ACHN (cell line): Measurements from ENCODE around the gene WSCD1.

Experiments
- DNase-seq: peaks from one replicate; pipeline ENCODE4 v3.0.0-alpha.2; 2015
- in situ Hi-C: cut with HindIII; loops from 2 replicates; pipeline ENCODE4 v1.10.0; 2017; ENCODE audit warnings: low sequenced_read_pairs, low pct_ligation_motif_present, low pct_unique_long_range_greater_than_20kb

The WSCD1 gene

DNA sequence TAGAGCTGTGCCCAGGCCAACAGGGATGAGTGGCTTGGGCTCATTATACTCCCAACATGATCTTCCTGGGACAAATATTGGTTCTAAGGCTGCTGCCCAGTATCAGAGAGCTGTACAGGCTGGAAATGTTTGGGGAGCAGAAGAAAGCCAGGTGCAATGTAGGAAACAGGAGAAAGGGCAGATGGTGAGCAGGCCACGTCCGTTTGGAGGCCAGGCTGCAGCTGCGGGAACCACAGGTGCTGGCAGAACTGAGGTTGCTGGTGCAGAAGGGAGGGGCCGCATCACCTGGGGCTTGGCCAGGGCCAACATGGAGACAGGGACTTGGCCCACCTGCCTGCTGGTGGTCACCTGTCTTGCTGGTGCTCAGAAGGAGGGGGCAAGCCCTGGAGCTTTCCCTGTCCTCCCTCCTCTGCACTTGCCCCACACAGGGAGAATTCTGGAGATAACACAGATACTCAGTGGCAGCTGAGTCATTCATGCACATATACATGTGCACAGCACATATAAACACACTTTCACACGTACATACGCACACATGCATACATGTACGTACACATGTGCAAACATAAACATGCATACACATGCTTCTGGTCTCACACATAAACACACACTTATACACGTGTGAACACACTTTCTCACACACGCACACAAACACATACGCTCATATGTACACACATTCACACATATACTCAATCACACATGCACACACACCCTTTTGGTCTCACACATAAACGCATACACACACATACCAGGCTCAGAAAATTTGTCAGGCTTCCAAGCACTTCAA, 67.7 kb downstream of the WSCD1 start:
- DNase-seq: no peak
- in situ Hi-C loops: no loop called here

DNA sequence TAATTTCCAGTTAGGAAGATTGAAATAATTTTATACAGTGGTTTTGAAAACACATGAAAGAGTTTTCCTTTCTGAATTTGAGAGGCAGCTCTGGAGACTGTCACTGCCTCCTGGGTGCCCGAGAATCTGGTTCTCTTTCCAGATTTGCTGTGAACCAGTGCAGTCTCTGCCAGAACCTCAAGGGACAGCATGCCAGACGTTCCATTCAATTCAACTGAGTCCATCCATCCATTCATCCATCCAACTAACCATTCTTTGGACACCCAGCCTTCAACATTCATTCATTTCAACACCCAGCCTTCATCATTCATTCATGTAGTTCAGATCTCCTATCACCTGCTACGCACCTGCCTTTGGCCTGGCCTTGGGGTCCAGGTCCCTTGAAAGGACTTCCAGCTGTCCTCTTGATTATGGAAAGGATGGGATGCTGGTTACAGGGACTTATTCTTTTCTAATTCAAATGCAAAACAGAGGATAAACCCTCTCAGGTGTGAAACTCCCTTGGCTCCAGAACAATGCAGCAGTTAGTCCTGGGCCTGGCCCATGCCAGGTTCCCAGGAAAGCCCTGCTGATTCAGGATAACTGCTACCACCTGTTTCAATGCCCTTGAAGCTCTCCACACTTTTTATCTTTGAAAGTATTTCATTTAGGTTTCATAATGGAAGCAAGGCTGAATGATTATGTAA, 68.7 kb downstream of the WSCD1 start:
- in situ Hi-C loops: no loop called here

DNA sequence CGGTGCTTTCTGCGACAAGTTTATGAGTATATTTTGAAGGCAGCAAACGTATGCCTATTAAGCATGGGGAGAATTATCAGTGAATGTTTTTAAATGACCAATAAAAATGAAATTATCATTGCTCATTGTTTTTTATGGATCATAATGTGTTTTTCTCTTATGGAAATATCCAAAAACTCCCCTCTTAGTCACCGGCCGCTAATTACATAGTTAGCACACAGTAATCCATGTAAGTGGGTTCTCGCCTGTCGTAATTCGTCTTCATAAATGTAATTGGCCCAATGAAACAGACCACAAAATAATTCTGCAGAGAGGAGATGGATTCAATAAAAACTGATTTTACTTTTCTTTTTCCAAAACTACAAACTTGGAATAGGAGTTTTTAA, 69.3 kb downstream of the WSCD1 start:
- in situ Hi-C loops: no loop called here
- DNase-seq: no peak

More for the DNA sequence above, 68.7 kb downstream of the WSCD1 start:
- no peak for DNase-seq

DNA sequence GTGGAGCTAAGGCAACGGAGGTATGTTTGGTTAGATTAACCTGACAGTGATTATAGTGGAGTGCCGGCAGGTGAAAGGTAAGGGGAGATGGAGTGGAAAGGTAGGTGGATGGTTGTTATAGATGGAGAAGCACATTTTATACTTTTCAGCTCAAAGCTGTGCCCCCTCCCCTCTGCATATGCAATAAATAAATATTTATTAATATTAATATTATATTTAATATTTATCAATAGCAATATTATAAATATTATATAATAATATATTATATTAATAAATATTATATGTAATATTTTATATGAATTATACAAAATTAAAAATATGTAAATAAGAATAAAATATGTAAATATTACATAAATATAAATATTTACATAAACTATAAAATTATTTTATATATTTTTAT, 70.0 kb downstream of the WSCD1 start:
- no peak for DNase-seq
- in situ Hi-C loops: no loop called here

DNA sequence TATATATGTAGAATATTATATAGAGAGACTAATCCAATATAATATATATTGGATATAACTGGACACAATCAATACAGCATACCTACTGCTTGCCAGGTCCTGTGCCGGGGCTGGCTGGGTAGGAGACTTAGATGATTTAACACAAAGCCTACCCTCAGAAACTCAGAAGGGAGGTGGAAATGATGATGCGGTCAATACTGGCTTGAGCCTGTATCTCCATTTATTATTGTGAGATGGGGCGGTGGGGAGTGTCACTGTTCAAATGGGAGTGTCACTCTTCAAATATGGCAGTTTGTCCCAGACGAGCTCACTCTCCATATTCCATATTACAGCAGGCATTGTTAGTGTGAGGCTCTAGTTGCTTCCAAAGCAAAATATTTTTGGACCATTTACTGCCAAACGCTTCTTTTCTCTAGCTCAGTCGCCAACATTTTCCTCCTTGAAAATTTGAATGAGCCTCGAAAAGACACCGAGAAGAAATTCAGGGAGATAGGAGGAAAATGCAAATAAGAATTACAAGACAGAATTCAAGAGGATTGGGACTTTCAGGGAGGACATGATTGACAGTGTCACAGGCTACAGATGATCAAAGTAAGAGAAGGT, 70.7 kb downstream of the WSCD1 start:
- in situ Hi-C loops: no loop called here

DNA sequence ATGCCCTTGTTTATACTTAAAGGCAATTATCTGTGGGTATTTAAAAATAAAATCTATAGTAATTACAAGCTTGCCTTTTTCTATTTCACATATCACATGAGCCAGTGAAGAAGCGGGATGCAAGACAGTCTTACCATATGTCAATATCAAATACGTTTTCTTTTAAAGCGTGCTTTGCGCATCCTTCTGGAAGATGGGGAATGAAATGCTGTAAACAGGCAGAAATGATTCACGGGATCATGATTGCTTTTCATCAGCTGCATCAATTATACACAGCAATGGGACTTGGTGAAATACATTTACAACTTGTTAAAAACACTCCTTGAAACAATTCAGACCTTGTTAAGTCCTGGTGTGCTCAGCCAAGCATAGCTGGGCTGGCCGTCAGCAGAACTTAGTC, 72.5 kb downstream of the WSCD1 start:
- no peak for DNase-seq
- in situ Hi-C loops: no loop called here

More for the DNA sequence above, 70.7 kb downstream of the WSCD1 start:
- no peak for DNase-seq

DNA sequence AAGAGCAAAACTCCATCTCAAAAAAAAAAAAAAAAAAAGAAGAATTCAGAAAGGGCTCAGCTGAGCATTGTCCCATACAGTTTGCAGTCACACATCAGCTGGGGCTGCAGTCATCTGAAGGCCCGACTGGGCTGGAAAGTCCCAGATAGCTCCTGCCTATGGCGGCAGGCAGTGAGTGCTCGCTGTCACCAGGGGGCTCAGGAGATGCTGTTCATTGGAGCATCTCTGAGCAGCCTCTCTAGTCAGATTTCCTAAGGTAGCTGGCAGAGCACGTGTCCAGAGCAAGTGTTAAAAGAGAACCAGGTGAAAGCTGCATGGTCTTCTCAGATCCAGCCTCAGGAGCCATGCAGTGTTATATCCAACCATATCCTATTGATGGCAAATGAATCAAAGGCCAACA, 75.8 kb downstream of the WSCD1 start:
- DNase-seq: no peak
- in situ Hi-C loops: no loop called here

DNA sequence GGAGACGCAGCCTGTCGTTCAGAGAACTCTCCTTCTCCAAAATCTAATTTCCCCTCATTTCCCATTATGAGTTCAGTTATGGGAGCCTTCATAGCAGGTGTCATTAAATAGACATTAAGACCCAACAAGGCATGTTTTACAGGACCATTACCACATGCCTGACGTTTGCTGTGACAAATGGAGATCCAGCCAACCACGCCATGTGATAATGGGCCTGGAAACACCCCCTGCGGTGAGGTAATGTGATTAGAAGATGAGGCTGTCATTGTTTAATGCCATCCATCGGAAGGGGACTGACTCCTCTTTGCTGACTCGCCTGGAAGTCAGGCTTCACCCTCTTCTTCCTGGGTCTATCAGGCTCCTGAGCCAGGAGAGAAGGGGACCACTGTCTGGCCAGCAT, 76.9 kb downstream of the WSCD1 start:
- no peak for DNase-seq
- in situ Hi-C loops: no loop called here

DNA sequence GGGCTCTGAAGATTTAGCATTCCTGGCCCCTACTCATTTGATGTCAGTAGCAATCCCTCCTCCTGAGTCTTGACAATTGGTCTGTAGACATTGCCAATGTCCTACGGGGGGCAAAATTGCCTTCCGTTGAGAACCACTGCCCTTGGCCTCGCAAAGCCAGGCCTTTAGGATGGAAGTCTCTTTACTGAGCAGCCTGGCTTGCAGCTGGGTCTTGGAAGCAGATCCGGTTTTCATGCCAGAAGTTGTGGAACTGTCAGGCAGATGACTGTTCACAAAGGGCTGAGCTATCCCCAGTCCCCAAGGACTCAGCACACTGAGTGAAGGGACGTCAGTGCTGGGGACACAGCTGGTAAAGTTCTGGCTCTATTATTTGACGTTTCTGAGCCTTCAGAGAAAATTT, 83.2 kb downstream of the WSCD1 start:
- in situ Hi-C loops: no loop called here
- no peak for DNase-seq

DNA sequence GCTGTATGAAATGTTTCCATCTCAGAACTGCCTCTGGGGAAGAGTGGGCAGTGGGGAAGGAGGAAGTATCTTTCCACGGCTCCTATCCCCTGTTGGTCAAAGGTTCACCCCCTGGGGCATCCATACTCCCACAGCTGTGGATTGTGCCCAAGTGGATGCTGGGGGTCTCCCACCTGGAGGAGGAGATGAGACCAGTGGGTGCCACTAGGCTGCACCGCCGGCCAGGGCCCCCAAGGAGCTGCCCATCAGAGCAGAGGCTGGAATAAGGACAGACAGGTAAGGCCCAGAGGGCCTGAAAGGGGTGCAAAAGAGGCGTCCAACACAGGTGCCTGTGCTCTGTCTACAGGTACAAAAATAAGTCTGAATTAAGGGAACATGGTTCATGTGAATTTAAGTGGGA, 87.5 kb downstream of the WSCD1 start:
- in situ Hi-C loops: no loop called here
- DNase-seq: no peak

DNA sequence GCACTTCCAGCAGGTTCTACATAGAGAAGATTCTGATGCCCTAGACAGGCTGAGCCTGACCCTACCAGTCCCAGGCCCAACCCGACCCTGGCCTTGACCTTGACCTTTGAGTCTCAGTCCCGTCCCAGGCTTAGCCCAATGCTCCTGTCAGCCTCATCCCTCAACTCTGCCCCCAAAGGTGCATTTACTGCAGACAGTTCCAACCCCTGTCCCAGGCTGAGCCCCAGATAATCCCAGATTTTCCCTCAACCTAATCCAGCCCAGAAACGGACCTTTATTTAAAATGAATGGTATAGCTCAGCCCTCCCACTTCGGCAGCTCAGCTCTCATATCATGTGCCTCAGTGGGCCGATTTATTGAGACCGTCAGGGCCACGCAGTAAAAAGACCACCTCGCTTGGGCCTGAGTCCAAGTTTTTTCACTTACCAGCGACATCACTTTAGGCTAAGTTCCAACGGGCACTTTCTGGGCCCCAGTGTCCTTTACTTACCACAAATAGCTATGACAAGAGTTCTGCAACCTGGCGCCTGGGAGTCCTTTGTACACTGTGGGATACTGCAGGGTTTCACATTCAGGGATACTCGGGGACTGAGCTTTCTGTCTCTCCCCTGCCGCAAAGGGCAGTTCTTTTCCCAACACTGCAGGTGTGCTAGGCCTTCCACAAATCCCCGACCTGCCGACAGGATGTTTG, 89.5 kb downstream of the WSCD1 start:
- no peak for DNase-seq
- in situ Hi-C loops: no loop called here

DNA sequence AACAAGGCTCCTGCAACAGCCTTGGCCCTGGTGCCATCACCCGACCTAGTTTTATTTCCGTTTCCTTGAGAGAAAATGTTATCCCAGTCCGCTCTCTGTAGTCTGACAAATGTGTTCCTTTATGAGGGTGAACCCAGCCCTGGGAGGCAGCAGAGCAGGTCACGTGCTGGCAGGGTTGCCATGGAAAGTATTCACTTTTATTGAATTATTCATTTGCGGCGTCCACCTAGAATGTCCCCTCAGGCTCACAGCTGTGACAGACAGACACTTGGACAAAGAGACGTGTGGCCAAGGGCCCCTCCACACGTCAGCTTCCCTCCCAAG, 90.0 kb downstream of the WSCD1 start:
- in situ Hi-C loops: no loop called here
- DNase-seq: no peak

DNA sequence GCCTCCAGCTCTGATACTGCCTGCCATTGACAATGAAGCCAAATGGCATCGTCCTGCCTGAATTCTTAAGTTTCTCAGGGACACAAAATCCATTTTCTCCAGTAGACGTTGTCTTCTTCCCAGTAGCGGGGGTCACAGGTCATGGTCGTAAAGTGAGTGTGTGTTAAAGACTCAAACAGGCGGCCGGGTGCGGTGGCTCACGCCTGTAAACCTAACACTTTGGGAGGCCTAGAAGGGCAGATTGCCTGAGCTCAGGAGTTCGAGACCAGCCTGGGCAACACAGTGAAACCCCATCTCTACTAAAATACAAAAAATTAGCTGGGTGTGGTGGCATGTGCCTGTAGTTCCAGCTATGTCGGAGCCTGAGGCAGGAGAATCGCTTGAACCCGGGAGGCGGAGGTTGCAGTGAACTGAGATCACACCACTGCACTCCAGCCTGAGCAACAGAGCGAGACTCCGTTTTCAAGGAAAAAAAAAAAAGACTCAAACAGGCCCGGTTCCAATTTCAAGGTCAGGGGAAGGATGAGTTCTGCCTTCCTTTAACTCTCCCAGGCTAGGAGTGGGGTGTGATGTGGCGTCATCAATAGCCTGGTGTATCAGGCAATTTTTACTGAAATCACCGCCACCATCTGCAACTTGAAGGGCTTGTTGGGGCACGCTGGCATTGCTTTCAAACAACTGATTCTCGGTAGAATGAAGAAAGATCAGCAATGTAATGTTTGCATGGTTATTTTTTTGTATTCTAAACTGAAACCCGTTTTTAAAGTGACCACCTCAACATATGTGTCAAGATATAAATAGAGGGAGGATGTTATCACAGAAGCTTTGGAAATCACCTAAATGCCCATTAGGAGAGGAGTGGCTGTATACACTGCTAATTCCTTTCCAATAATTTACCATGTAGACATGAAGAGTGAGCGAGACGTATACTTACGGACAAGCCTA, 91.0 kb downstream of the WSCD1 start:
- no peak for DNase-seq
- in situ Hi-C loops: no loop called here

DNA sequence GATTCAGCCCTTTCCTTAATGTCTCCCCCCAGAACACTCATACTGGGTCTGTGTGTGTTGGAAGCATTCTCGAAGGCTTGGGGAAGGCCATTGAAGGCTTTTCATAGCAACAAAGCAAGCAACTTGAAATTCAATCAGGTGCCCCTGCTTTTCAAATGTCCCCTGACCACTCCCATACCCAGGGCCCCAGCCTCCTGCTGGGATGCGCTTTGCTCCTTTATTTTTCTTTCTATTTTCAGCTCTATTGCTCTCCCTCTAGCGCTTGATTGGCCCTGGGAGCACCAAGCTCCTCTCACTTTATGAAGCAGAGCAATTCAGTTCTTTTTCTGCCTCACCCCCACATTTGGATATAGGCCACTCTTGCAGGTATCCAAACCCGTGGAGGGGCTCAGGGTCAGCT, 92.0 kb downstream of the WSCD1 start:
- no peak for DNase-seq
- in situ Hi-C loops: no loop called here

DNA sequence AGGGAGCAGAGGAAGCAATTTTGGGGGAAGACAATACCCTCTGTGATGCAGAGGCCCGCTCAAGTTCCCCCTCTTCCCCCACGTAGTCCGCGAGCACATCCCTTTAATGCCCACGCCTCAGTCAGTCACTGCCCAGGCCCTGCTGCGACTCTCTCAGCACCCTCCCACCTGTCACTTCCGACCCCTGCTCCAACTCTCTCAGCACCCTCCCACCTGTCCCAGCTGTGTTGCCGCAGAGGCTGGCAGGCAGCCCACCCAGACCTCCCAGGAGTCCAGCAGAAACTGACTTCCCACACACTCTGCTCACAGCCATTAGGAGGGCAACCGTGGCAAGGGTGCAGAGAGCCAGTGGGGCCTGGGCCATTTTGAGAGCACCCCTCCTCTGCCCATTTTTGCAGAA, 92.7 kb downstream of the WSCD1 start:
- no peak for DNase-seq
- in situ Hi-C loops: no loop called here

DNA sequence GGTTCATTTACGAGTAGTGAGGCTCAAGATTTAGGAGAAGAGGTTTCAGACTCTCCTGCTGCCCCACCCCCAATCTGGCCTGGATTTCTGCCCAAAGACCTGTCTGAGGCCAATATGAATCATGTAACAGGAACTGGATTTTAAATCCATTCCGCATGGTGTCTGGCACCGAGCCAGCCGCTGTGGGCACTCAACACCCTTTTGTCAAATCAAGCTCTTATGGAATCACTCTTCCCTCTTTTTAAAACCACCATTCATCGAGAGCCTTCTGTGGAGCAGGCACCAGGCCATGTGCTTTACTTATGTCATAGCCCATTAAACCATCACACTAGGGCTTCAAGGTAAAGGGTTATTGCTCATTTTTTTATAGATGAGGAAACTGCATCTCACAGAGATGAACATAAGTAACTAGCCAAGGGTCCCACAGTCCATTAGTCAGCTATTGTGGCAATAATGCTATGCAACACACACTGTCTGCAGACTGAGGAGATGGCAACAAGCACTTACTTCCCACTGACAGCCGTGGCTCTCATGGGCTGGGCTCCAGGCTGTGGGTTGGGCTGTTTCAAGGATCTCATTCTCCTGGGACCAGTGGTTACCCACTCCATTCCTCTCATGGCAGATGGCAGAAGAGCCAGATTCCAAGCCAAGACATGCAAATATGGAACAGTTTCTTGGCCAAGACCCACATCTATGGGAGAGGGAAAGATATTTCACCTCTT, 93.6 kb downstream of the WSCD1 start:
- in situ Hi-C loops: no loop called here
- no peak for DNase-seq

DNA sequence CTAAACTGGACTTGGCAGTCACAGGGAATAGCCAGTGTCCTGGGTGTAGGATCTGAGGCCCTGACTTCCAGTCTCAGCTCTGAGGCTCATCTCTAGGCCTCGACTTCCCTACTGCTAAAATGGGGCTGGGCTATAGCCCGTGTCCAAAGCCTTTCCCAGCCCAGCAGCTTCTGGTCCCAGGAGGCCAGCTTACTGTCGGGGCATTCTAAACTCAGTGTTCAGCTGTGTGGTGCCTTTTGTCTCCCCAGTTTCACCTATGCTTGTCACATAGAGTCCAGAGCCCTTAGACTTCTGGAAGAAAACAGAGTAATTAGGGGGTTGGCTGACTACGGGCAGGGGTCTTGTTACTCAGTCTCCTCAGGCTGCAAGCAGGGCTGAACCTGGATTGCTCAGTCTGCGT, 94.8 kb downstream of the WSCD1 start:
- DNase-seq: no peak
- in situ Hi-C loops: no loop called here

DNA sequence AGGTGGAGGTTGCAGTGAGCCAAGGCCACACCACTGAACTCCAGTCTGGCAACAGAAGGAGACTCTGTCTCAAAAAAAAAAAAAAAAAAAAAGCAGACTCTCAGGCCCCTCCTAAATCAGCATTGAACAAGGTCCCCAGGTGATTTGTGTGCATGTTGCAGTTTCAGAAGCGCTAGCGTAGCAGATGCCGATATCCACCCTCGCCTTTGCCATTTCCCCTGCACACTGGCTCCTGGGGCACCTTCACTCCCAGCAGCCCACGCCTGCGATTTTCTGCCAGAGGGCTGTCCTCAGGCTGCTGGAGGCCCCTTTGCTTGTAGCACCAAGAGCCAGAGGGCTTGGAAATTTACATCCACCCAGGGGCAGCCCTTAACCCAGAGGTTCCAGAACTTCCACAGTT, 95.6 kb downstream of the WSCD1 start:
- DNase-seq: no peak
- in situ Hi-C loops: no loop called here
